ENCODE results near the gene DNAJC2. TPM values are rescaled to one million over a fixed set of nuclear protein-coding genes. Genes with fewer than 3 reads are reported as not detected.

The DNAJC2 gene
- total and polyA plus RNA-seq, 2 donors = 26.5 to 35.8 TPM

- under 1% methylated on average over 25 of the region's 25 CpGs for WGBS
- peaks cover 10 to 15% of the 10 kb centered on the region in 2 donors for H3K4me1 ChIP-seq (ENCODE audit: control insufficient read depth in 2 of 2, insufficient read depth in 2 of 2, low read length in 2 of 2)
- peak within 1 kb of the TSS; percentile 90 to 99 for H3K4me3 ChIP-seq (ENCODE audit: low read length in 2 of 2)
- peaks cover 5 to 13% of the 10 kb centered on the region in 2 donors for H3K36me3 ChIP-seq (ENCODE audit: control insufficient read depth in 2 of 2, insufficient read depth in 2 of 2, low read length in 1 of 2)
- peak; percentile 79 to 97 (median 92) for DNase-seq (ENCODE audit: low read depth in 6 of 9, low spot score in 9 of 9)
- peak within 1 kb of the TSS; percentile 85 to 86 for H3K27ac ChIP-seq (ENCODE audit: low read depth in 1 of 2, low read length in 1 of 2)
- no peaks in the 10 kb centered on the region for H3K9me3 ChIP-seq (ENCODE audit: control insufficient read depth in 2 of 2, insufficient read depth in 1 of 2, low read length in 1 of 2)
- H3K27me3 ChIP-seq (ENCODE audit: control insufficient read depth in 2 of 2, insufficient read depth in 1 of 2, low read length in 1 of 2) = no peaks in the 10 kb centered on the region
Observed at GRCh38 chr7:103347507-103348267, 3.1 kb upstream of the DNAJC2 start, which contains the start of gene PSMC2. TSS of gene PSMC2 (plus strand) at chr7:103347643. CDS start at chr7:103347712, 69 bp downstream.

GRCh38 chr7:103346396-103346795 is 1.8 kb upstream of the DNAJC2 start:
- no peak overlapping the region for H3K4me3 ChIP-seq (ENCODE audit: low read length in 2 of 2)
- WGBS = 94% methylated on average over 5 of the region's 5 CpGs
- DNase-seq (ENCODE audit: low read depth in 6 of 9, low spot score in 9 of 9) = no peak
- no peaks in the 10 kb centered on the region for H3K27me3 ChIP-seq (ENCODE audit: control insufficient read depth in 2 of 2, insufficient read depth in 1 of 2, low read length in 1 of 2)
- no peak overlapping the region for H3K27ac ChIP-seq (ENCODE audit: low read depth in 1 of 2, low read length in 1 of 2)
- no peaks in the 10 kb centered on the region for H3K9me3 ChIP-seq (ENCODE audit: control insufficient read depth in 2 of 2, insufficient read depth in 1 of 2, low read length in 1 of 2)
- peaks cover 0 to 13% of the 10 kb centered on the region in 2 donors for H3K36me3 ChIP-seq (ENCODE audit: control insufficient read depth in 2 of 2, insufficient read depth in 2 of 2, low read length in 1 of 2)
- peaks cover 10 to 15% of the 10 kb centered on the region in 2 donors for H3K4me1 ChIP-seq (ENCODE audit: control insufficient read depth in 2 of 2, insufficient read depth in 2 of 2, low read length in 2 of 2)

- Histone ChIP-seq H3K36me3 (ENCODE audit: control insufficient read depth in 2 of 2, insufficient read depth in 2 of 2, low read length in 1 of 2) (peaks cover 11 to 19% of the 10 kb centered on the region in 2 donors), H3K27ac (ENCODE audit: low read depth in 1 of 2, low read length in 1 of 2) (peak overlapping the region; percentile 71 to 94), H3K9me3 (ENCODE audit: control insufficient read depth in 2 of 2, insufficient read depth in 1 of 2, low read length in 1 of 2) (no peaks in the 10 kb centered on the region), H3K4me1 (ENCODE audit: control insufficient read depth in 2 of 2, insufficient read depth in 2 of 2, low read length in 2 of 2) (peaks cover 8 to 10% of the 10 kb centered on the region in 2 donors), H3K4me3 (ENCODE audit: low read length in 2 of 2) (peak overlapping the region; percentile 78 to 86), H3K27me3 (ENCODE audit: control insufficient read depth in 2 of 2, insufficient read depth in 1 of 2, low read length in 1 of 2) (no peaks in the 10 kb centered on the region)
- DNase-seq (ENCODE audit: low read depth in 6 of 9, low spot score in 9 of 9) = peak in 7 of 9 donors; percentile 11 to 64 (median 43)
- 1% methylated on average over 26 of the region's 26 CpGs for WGBS
Observed at GRCh38 chr7:103343758-103344452, 662 bp downstream of the DNAJC2 start.

GRCh38 chr7:103343332-103343731 is 1.2 kb downstream of the DNAJC2 start:
- Histone ChIP-seq H3K4me3 (ENCODE audit: low read length in 2 of 2) (peak overlapping the region; percentile 78 to 86), H3K4me1 (ENCODE audit: control insufficient read depth in 2 of 2, insufficient read depth in 2 of 2, low read length in 2 of 2) (peaks cover 6 to 8% of the 10 kb centered on the region in 2 donors), H3K36me3 (ENCODE audit: control insufficient read depth in 2 of 2, insufficient read depth in 2 of 2, low read length in 1 of 2) (peaks cover 11 to 21% of the 10 kb centered on the region in 2 donors), H3K27me3 (ENCODE audit: control insufficient read depth in 2 of 2, insufficient read depth in 1 of 2, low read length in 1 of 2) (no peaks in the 10 kb centered on the region), H3K27ac (ENCODE audit: low read depth in 1 of 2, low read length in 1 of 2) (no peak overlapping the region), H3K9me3 (ENCODE audit: control insufficient read depth in 2 of 2, insufficient read depth in 1 of 2, low read length in 1 of 2) (no peaks in the 10 kb centered on the region)
- no peak for DNase-seq (ENCODE audit: low read depth in 6 of 9, low spot score in 9 of 9)

GRCh38 chr7:103341466-103341865 is 3.1 kb downstream of the DNAJC2 start:
- H3K36me3 ChIP-seq (ENCODE audit: control insufficient read depth in 2 of 2, insufficient read depth in 2 of 2, low read length in 1 of 2) = peaks cover 19 to 39% of the 10 kb centered on the region in 2 donors
- no peak for DNase-seq (ENCODE audit: low read depth in 6 of 9, low spot score in 9 of 9)
- no peak overlapping the region for H3K4me3 ChIP-seq (ENCODE audit: low read length in 2 of 2)
- peaks cover 6% of the 10 kb centered on the region in 2 donors for H3K4me1 ChIP-seq (ENCODE audit: control insufficient read depth in 2 of 2, insufficient read depth in 2 of 2, low read length in 2 of 2)
- no peaks in the 10 kb centered on the region for H3K9me3 ChIP-seq (ENCODE audit: control insufficient read depth in 2 of 2, insufficient read depth in 1 of 2, low read length in 1 of 2)
- WGBS = 97% methylated on average over 2 of the region's 2 CpGs
- H3K27ac ChIP-seq (ENCODE audit: low read depth in 1 of 2, low read length in 1 of 2) = no peak overlapping the region
- no peaks in the 10 kb centered on the region for H3K27me3 ChIP-seq (ENCODE audit: control insufficient read depth in 2 of 2, insufficient read depth in 1 of 2, low read length in 1 of 2)

GRCh38 chr7:103338864-103339263 is 5.7 kb downstream of the DNAJC2 start:
- 98% methylated on average over 2 of the region's 2 CpGs for WGBS
- H3K27ac ChIP-seq (ENCODE audit: low read depth in 1 of 2, low read length in 1 of 2) = no peak overlapping the region
- H3K4me3 ChIP-seq (ENCODE audit: low read length in 2 of 2) = no peak overlapping the region
- H3K4me1 ChIP-seq (ENCODE audit: control insufficient read depth in 2 of 2, insufficient read depth in 2 of 2, low read length in 2 of 2) = peaks cover 6% of the 10 kb centered on the region in 2 donors
- H3K27me3 ChIP-seq (ENCODE audit: control insufficient read depth in 2 of 2, insufficient read depth in 1 of 2, low read length in 1 of 2) = no peaks in the 10 kb centered on the region
- no peaks in the 10 kb centered on the region for H3K9me3 ChIP-seq (ENCODE audit: control insufficient read depth in 2 of 2, insufficient read depth in 1 of 2, low read length in 1 of 2)
- peaks cover 19 to 43% of the 10 kb centered on the region in 2 donors for H3K36me3 ChIP-seq (ENCODE audit: control insufficient read depth in 2 of 2, insufficient read depth in 2 of 2, low read length in 1 of 2)
- DNase-seq (ENCODE audit: low read depth in 6 of 9, low spot score in 9 of 9) = no peak

- H3K27me3 ChIP-seq (ENCODE audit: control insufficient read depth in 2 of 2, insufficient read depth in 1 of 2, low read length in 1 of 2) = no peaks in the 10 kb centered on the region
- no peaks in the 10 kb centered on the region for H3K9me3 ChIP-seq (ENCODE audit: control insufficient read depth in 2 of 2, insufficient read depth in 1 of 2, low read length in 1 of 2)
- no peak for DNase-seq (ENCODE audit: low read depth in 6 of 9, low spot score in 9 of 9)
- H3K36me3 ChIP-seq (ENCODE audit: control insufficient read depth in 2 of 2, insufficient read depth in 2 of 2, low read length in 1 of 2) = peaks cover 22 to 46% of the 10 kb centered on the region in 2 donors
- no peak overlapping the region for H3K27ac ChIP-seq (ENCODE audit: low read depth in 1 of 2, low read length in 1 of 2)
- no peak overlapping the region for H3K4me3 ChIP-seq (ENCODE audit: low read length in 2 of 2)
- WGBS = 97% methylated on average over 2 of the region's 2 CpGs
- no peaks in the 10 kb centered on the region for H3K4me1 ChIP-seq (ENCODE audit: control insufficient read depth in 2 of 2, insufficient read depth in 2 of 2, low read length in 2 of 2)
Observed at GRCh38 chr7:103336761-103337160, 7.8 kb downstream of the DNAJC2 start.

GRCh38 chr7:103325744-103326143 is 18.8 kb downstream of the DNAJC2 start:
- Histone ChIP-seq H3K9me3 (ENCODE audit: control insufficient read depth in 2 of 2, insufficient read depth in 1 of 2, low read length in 1 of 2) (no peaks in the 10 kb centered on the region), H3K4me1 (ENCODE audit: control insufficient read depth in 2 of 2, insufficient read depth in 2 of 2, low read length in 2 of 2) (no peaks in the 10 kb centered on the region), H3K27me3 (ENCODE audit: control insufficient read depth in 2 of 2, insufficient read depth in 1 of 2, low read length in 1 of 2) (no peaks in the 10 kb centered on the region), H3K36me3 (ENCODE audit: control insufficient read depth in 2 of 2, insufficient read depth in 2 of 2, low read length in 1 of 2) (peaks cover 21 to 55% of the 10 kb centered on the region in 2 donors), H3K27ac (ENCODE audit: low read depth in 1 of 2, low read length in 1 of 2) (no peak overlapping the region), H3K4me3 (ENCODE audit: low read length in 2 of 2) (no peak overlapping the region)
- no peak for DNase-seq (ENCODE audit: low read depth in 6 of 9, low spot score in 9 of 9)
- WGBS = 92% methylated on average over 8 of the region's 8 CpGs

GRCh38 chr7:103317009-103317408 is 27.6 kb downstream of the DNAJC2 start:
- Histone ChIP-seq H3K9me3 (ENCODE audit: control insufficient read depth in 2 of 2, insufficient read depth in 1 of 2, low read length in 1 of 2) (no peaks in the 10 kb centered on the region), H3K36me3 (ENCODE audit: control insufficient read depth in 2 of 2, insufficient read depth in 2 of 2, low read length in 1 of 2) (peaks cover 43 to 87% of the 10 kb centered on the region in 2 donors), H3K27me3 (ENCODE audit: control insufficient read depth in 2 of 2, insufficient read depth in 1 of 2, low read length in 1 of 2) (no peaks in the 10 kb centered on the region), H3K4me1 (ENCODE audit: control insufficient read depth in 2 of 2, insufficient read depth in 2 of 2, low read length in 2 of 2) (no peaks in the 10 kb centered on the region), H3K27ac (ENCODE audit: low read depth in 1 of 2, low read length in 1 of 2) (no peak overlapping the region), H3K4me3 (ENCODE audit: low read length in 2 of 2) (no peak overlapping the region)
- no peak for DNase-seq (ENCODE audit: low read depth in 6 of 9, low spot score in 9 of 9)
